ENCODE data around the gene PLSCR3.

PLSCR3 gene

DNA sequence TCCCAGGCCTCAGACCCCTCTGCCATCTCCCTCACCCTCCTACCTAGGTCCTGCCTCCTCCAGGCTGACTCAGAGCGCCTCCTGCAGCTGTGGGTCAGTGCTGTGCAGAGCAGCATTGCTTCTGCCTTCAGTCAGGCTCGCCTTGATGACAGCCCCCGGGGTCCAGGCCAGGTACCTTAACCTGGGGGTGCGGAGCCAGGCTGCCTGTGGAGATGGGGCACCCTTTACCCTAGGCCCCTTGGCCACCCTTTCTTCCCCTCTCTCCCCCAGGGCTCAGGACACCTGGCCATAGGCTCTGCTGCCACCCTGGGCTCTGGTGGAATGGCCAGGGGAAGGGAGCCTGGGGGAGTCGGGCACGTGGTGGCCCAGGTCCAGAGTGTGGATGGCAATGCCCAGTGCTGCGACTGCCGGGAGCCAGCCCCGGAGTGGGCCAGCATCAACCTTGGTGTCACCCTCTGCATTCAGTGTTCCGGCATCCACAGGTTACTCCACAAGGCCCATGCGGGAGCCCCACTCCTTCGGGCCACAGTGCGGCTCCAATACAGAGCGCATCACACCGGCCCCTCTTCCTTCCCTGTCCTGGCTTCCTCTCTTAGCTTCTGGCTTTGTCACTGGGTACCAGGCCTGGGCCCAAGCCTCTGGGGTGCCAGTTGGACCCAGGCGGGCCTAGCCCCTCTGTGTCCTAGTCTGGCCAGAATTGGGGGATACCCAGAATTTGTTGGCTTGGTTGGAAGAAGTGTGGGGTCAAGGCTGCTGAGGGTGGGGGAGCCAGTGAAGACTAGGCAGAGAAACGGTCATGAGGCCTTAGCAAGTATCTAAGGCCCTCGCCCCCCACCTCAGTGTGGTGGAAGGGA is 47.3 kb downstream of the PLSCR3 start:
- DNase-seq = no peak

- DNase-seq = no peak
Observed at GRCh38 chr17:7343250-7343649, 51.1 kb downstream of the PLSCR3 start.

GRCh38 chr17:7341842-7342241 is 52.5 kb downstream of the PLSCR3 start:
- DNase-seq = no peak

GRCh38 chr17:7340179-7340578 is 54.1 kb downstream of the PLSCR3 start:
- DNase-seq = no peak
